ENCODE measurements around the gene TMPRSS11A. TPM values are rescaled to one million over a fixed set of nuclear protein-coding genes. Genes with fewer than 3 reads are reported as not detected.

Gene TMPRSS11A
- polyA plus RNA-seq, 1 experiment: not detected

- H3K36me3 ChIP-seq (ENCODE audit: control insufficient read depth, insufficient read depth, low read length): no peaks in the 10 kb centered on the region
- H3K27me3 ChIP-seq (ENCODE audit: control insufficient read depth, insufficient read depth, low read length): no peaks in the 10 kb centered on the region
- DNase-seq (ENCODE audit: low read depth): no peak
- POLR2A ChIA-PET: no interaction called here
- CTCF ChIA-PET: interaction anchor here (1.1 to 5.1 kb wide), 7 partner anchors 11 to 43 kb away, joined by 3 to 27 read pairs (median 5); no protein-coding TSS in a partner anchor
- no peak for TF ChIP-seq CTCF (IDR thresholded peaks at IDR 0.05; ENCODE audit: insufficient read depth, low read depth, low read length)
- H3K4me3 ChIP-seq (ENCODE audit: low read depth, low read length): no peak overlapping the region
These were observed 51.7 kb downstream of the TMPRSS11A start for GRCh38 chr4:67911638-67912037.

DNA sequence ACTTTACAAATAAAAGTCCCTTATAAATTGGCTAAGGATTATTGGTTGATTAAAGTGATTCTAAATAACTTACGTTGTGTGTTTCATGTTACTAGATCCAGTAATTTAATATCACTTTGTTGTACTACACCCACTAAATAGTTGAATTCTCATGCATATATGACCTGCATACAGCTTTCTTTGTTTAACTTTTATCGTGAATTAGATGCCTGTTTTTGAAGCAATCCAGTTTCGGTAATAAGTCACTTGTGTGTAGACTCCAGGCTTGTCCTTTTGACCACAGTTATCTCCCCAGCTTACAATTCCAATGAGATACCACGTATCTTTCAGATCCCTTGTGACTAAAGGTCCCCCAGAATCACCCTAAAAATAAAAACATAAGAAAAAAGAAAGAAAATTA is 52.2 kb downstream of the TMPRSS11A start:
- H3K4me3 ChIP-seq (ENCODE audit: low read depth, low read length): no peak overlapping the region
- H3K36me3 ChIP-seq (ENCODE audit: control insufficient read depth, insufficient read depth, low read length): no peaks in the 10 kb centered on the region
- no peak for DNase-seq (ENCODE audit: low read depth)
- H3K27me3 ChIP-seq (ENCODE audit: control insufficient read depth, insufficient read depth, low read length): no peaks in the 10 kb centered on the region
- no peak for TF ChIP-seq CTCF (IDR thresholded peaks at IDR 0.05; ENCODE audit: insufficient read depth, low read depth, low read length)
- CTCF ChIA-PET: interaction anchor here (0.9 to 5.1 kb wide), 9 partner anchors 10 to 43 kb away, joined by 3 to 27 read pairs (median 5); no protein-coding TSS in a partner anchor
- POLR2A ChIA-PET: no interaction called here

- ChIA-PET CTCF (interaction anchor here (0.9 to 5.1 kb wide), 9 partner anchors 10 to 319 kb away, joined by 3 to 27 read pairs (median 5); no protein-coding TSS in a partner anchor), POLR2A (no interaction called here)
- DNase-seq (ENCODE audit: low read depth): no peak
- no peaks in the 10 kb centered on the region for H3K27me3 ChIP-seq (ENCODE audit: control insufficient read depth, insufficient read depth, low read length)
- no peaks in the 10 kb centered on the region for H3K36me3 ChIP-seq (ENCODE audit: control insufficient read depth, insufficient read depth, low read length)
- no peak for TF ChIP-seq CTCF (IDR thresholded peaks at IDR 0.05; ENCODE audit: insufficient read depth, low read depth, low read length)
- no peak overlapping the region for H3K4me3 ChIP-seq (ENCODE audit: low read depth, low read length)
These were observed 52.7 kb downstream of the TMPRSS11A start for GRCh38 chr4:67910585-67910905.

- H3K4me3 ChIP-seq (ENCODE audit: low read depth, low read length): no peak overlapping the region
- DNase-seq (ENCODE audit: low read depth): no peak
- POLR2A ChIA-PET: no interaction called here
- peak; percentile 55 for TF ChIP-seq CTCF (IDR thresholded peaks at IDR 0.05; ENCODE audit: insufficient read depth, low read depth, low read length)
- no peaks in the 10 kb centered on the region for H3K36me3 ChIP-seq (ENCODE audit: control insufficient read depth, insufficient read depth, low read length)
- CTCF ChIA-PET: interaction anchor here (0.7 to 5.1 kb wide), 7 partner anchors 10 to 320 kb away, joined by 3 to 27 read pairs (median 5); no protein-coding TSS in a partner anchor
- H3K27me3 ChIP-seq (ENCODE audit: control insufficient read depth, insufficient read depth, low read length): no peaks in the 10 kb centered on the region
These were observed 53.2 kb downstream of the TMPRSS11A start for GRCh38 chr4:67909905-67910584.

DNA sequence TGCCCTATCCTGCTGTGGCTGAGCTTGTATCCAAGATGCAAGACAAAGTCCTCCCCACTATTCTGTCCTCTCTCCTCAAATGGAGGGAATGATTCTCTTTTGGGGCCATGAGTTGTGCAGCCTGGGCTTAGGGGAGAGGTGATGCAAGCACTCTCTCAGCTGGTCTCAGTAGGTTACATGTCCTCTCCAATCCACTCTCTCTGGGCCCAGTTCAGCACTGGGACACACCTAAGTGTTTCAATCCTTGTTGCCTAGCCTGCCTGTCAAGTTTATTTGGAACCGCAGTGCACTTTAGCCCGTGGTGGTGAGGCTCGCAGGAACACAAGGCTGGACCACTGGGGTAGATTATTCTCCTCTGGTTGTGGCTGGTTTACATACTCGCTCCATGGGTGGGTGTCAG is 55.6 kb downstream of the TMPRSS11A start:
- ChIA-PET POLR2A (no interaction called here), CTCF (interaction anchor here (0.9 to 1.4 kb wide), 2 partner anchors 9 to 10 kb away, joined by 3 read pairs; no protein-coding TSS in a partner anchor)
- no peaks in the 10 kb centered on the region for H3K36me3 ChIP-seq (ENCODE audit: control insufficient read depth, insufficient read depth, low read length)
- DNase-seq (ENCODE audit: low read depth): no peak
- TF ChIP-seq CTCF (IDR thresholded peaks at IDR 0.05; ENCODE audit: insufficient read depth, low read depth, low read length): no peak
- H3K27me3 ChIP-seq (ENCODE audit: control insufficient read depth, insufficient read depth, low read length): no peaks in the 10 kb centered on the region
- H3K4me3 ChIP-seq (ENCODE audit: low read depth, low read length): no peak overlapping the region
